HepG2 (cell line): ENCODE results near the gene NCKAP5L. TPM values are rescaled to one million over a fixed set of nuclear protein-coding genes. Genes with fewer than 3 reads are reported as not detected.
A peak's percentile ranks its signal among the peaks of the same experiment; 100 is the strongest.

Experiments used
- GFI1 ChIP-seq: sonication (generic); formaldehyde crosslinking; IDR thresholded peaks from 2 replicates; pipeline ENCODE4 v1.5.0; 2020; ENCODE audit warnings: missing genetic modification reagents, mild to moderate bottlenecking, borderline replicate concordance
- ISX ChIP-seq: sonication (generic); formaldehyde crosslinking; conservative IDR thresholded peaks from 2 replicates; pipeline ENCODE4 v1.5.0; 2020; ENCODE audit warnings: missing genetic modification reagents
- PPARG ChIP-seq: conservative IDR thresholded peaks from 2 replicates; pipeline ENCODE4 v1.6.1; 2016; ENCODE audit warnings: missing biosample characterization, missing genetic modification reagents
- ZBTB2 ChIP-seq: sonication (generic); formaldehyde crosslinking; IDR thresholded peaks from 2 replicates; pipeline ENCODE4 v1.8.0; 2022; ENCODE audit warnings: low read depth, missing genetic modification reagents
- ZNF235 ChIP-seq: sonication (generic); formaldehyde crosslinking; IDR thresholded peaks from 2 replicates; pipeline ENCODE4 v1.8.1; 2023; ENCODE audit warnings: mild to moderate bottlenecking, missing genetic modification reagents, borderline replicate concordance
- ZNF280B ChIP-seq: sonication (generic); formaldehyde crosslinking; IDR thresholded peaks from 2 replicates; pipeline ENCODE4 v1.5.0; 2020; ENCODE audit warnings: missing genetic modification reagents, mild to moderate bottlenecking, borderline replicate concordance
- polyA plus RNA-seq, 8 experiments: library from polyadenylated mRNA; depleted of rRNA in 3 of 8; stranded (reverse) in 7 of 8; unstranded in 1 of 8; fragments of >200 nt; fragmentation: Illumina TruSeq in 4 of 8; extraction: Trizol in 4 of 8; gene quantifications; 2 replicates each; pipeline versions ENCODE4 v1.2.1 to v1.2.3, GENCODE V29; 2011 to 2016; ENCODE audit warnings: low read depth in 4 of 8, missing spikeins in 1 of 8, mixed read lengths in 1 of 8; ENCODE audit not compliant: insufficient read depth in 1 of 8
- total RNA-seq, 5 experiments: library from RNA; depleted of rRNA; stranded (reverse); fragments of >200 nt; fragmentation: Illumina TruSeq; extraction: Trizol; gene quantifications; 2 replicates each; pipeline ENCODE4 v1.2.3, GENCODE V29; 2016; ENCODE audit warnings: low read depth in 1 of 5
- TF ChIP-seq, protein P1 (sequence below): sonication (generic); formaldehyde crosslinking; IDR thresholded peaks from 2 replicates; pipeline ENCODE4; 2020; ENCODE audit warnings: missing genetic modification reagents, mild to moderate bottlenecking, borderline replicate concordance
- TF ChIP-seq, protein P2 (sequence below): sonication (generic); formaldehyde crosslinking; IDR thresholded peaks from 2 replicates; pipeline ENCODE4 v1.4.0; 2020; ENCODE audit warnings: mild to moderate bottlenecking, missing genetic modification reagents

Gene NCKAP5L
- total and polyA plus RNA-seq, 2 of the 13 experiments (the other 11 are each of a cell fraction or from before 2014, with no cell fraction given): 4.1 to 9.0 TPM

GRCh38 chr12:49828133-49829091, at the start of gene NCKAP5L (continued):
- TF ChIP-seq, protein P1, sequence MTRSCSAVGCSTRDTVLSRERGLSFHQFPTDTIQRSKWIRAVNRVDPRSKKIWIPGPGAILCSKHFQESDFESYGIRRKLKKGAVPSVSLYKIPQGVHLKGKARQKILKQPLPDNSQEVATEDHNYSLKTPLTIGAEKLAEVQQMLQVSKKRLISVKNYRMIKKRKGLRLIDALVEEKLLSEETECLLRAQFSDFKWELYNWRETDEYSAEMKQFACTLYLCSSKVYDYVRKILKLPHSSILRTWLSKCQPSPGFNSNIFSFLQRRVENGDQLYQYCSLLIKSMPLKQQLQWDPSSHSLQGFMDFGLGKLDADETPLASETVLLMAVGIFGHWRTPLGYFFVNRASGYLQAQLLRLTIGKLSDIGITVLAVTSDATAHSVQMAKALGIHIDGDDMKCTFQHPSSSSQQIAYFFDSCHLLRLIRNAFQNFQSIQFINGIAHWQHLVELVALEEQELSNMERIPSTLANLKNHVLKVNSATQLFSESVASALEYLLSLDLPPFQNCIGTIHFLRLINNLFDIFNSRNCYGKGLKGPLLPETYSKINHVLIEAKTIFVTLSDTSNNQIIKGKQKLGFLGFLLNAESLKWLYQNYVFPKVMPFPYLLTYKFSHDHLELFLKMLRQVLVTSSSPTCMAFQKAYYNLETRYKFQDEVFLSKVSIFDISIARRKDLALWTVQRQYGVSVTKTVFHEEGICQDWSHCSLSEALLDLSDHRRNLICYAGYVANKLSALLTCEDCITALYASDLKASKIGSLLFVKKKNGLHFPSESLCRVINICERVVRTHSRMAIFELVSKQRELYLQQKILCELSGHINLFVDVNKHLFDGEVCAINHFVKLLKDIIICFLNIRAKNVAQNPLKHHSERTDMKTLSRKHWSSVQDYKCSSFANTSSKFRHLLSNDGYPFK (CRISPR knock-in tag): no peak; the same call in 1 of the 2 replicates
- no peak for TF ChIP-seq ISX
- TF ChIP-seq PPARG: no peak
- TF ChIP-seq ZNF280B (CRISPR knock-in tag): 0 out of 2 replicates have a peak, but pooled peaks have one; percentile 26
- TF ChIP-seq, protein P2, sequence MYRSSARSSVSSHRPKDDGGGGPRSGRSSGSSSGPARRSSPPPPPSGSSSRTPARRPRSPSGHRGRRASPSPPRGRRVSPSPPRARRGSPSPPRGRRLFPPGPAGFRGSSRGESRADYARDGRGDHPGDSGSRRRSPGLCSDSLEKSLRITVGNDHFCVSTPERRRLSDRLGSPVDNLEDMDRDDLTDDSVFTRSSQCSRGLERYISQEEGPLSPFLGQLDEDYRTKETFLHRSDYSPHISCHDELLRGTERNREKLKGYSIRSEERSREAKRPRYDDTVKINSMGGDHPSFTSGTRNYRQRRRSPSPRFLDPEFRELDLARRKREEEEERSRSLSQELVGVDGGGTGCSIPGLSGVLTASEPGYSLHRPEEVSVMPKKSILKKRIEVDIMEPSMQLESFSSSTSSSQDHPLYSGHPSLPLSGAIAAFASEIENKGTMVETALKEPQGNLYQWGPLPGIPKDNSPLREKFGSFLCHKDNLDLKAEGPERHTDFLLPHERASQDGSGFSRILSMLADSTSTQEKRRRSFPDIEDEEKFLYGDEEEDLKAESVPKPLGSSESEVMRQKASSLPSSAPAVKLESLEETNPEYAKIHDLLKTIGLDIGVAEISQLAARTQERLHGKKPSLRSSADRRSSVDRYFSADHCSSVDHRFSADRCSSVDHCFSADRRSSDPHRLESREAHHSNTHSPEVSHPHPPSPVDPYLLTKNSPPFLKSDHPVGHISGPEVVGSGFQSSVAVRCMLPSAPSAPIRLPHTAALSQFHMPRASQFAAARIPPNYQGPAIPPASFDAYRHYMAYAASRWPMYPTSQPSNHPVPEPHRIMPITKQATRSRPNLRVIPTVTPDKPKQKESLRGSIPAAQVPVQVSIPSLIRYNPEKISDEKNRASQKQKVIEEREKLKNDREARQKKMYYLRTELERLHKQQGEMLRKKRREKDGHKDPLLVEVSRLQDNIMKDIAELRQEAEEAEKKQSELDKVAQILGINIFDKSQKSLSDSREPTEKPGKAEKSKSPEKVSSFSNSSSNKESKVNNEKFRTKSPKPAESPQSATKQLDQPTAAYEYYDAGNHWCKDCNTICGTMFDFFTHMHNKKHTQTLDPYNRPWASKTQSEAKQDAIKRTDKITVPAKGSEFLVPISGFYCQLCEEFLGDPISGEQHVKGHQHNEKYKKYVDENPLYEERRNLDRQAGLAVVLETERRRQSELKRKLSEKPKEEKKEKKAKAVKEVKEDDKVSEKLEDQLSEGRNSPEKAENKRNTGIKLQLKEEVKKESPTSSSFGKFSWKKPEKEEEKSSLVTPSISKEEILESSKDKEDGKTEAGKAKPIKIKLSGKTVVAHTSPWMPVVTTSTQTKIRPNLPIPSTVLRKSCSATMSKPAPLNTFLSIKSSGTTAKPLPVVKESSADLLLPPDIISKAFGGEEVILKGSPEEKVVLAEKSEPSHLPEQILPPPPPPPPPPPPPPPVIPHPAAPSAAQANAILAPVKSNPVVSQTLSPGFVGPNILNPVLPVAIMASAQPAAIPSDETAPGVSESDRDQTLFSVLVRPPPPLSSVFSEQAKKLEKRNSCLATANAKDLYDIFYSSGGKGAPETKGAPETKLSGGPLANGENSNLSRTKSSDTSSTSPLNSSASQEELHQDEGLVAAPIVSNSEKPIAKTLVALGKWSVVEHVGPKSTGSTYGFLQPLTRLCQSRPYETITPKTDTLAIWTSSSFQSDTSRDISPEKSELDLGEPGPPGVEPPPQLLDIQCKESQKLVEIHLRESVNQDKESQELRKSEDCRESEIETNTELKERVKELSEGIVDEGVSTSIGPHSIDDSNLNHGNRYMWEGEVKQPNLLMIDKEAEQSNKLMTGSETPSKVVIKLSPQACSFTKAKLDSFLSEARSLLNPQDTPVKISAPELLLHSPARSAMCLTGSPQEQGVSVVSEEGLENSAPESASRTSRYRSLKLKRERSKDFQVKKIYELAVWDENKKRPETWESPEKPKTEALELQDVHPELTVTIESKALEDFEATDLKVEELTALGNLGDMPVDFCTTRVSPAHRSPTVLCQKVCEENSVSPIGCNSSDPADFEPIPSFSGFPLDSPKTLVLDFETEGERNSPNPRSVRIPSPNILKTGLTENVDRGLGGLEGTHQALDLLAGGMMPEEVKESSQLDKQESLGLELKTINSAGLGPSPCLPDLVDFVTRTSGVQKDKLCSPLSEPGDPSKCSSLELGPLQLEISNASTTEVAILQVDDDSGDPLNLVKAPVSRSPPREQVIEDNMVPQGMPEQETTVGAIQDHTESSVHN (CRISPR knock-in tag): no peak
- TF ChIP-seq ZNF235: no peak
- no peak for TF ChIP-seq GFI1 (CRISPR knock-in tag)
- no peak for TF ChIP-seq ZBTB2 (CRISPR knock-in tag)
